ENCODE results near the gene UBE2N.

The UBE2N gene

DNA sequence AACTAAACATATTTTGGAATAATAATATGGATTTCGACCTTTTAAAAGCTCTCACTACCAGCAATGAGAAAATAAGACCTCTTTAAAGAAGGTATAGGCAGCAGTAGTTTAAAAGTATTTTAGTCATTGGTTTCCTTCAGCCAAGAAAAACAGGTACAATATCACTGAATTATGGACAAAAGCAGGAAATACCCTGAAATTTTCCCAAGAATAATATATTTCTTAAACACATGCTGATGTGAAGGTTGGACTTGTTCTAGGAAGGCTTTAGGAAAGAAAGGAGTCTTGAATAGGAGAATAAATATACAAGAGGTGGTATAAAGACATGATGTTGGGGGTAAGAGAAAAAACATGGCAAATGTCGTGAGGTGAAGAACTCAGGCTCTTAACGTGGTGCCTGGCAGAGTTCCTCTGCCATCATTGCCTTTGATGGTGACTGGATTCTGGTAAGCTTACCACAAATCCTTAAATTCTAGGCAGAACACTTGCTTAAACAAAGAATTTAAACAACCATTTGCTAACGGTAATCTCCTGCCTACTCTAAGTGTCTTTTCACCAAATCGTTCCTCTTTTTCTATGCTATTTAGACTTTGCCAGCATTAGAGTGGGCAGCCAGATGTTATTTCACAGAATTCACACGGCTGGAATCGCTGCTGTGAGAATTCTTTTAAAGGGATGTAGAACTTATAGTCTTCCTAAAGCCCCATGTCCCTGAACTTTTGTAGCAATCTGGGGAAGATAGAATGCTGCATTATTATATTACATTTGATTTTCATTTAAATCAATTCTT is 75.9 kb downstream of the UBE2N start:
- TF ChIP-seq, protein P1, sequence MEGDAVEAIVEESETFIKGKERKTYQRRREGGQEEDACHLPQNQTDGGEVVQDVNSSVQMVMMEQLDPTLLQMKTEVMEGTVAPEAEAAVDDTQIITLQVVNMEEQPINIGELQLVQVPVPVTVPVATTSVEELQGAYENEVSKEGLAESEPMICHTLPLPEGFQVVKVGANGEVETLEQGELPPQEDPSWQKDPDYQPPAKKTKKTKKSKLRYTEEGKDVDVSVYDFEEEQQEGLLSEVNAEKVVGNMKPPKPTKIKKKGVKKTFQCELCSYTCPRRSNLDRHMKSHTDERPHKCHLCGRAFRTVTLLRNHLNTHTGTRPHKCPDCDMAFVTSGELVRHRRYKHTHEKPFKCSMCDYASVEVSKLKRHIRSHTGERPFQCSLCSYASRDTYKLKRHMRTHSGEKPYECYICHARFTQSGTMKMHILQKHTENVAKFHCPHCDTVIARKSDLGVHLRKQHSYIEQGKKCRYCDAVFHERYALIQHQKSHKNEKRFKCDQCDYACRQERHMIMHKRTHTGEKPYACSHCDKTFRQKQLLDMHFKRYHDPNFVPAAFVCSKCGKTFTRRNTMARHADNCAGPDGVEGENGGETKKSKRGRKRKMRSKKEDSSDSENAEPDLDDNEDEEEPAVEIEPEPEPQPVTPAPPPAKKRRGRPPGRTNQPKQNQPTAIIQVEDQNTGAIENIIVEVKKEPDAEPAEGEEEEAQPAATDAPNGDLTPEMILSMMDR (IDR thresholded peaks at IDR 0.05) = no peak

DNA sequence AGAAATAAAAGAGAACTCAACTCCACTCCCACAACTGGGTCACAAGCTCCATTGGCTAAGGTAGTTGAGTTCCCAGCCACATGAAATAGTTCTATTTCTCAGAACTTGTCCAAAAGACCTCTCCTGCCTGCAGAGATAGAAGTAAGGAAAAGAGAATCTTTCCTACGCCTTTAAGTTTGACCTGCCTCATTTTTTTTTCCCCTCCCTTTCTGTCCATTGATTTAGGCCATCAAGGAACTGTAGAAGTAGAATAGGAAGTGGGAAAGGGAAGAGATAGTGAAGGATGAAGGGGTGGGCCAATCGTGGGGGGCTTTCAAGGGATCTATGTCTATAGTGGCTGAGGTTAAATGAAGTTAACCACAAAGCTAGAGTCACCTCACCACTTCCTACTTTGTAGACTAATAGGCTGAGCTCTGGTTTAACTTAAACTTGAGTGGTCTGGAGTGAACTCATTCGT is 77.9 kb downstream of the UBE2N start:
- TF ChIP-seq, protein P1 (IDR thresholded peaks at IDR 0.05) = no peak

- TF ChIP-seq, protein P1 (IDR thresholded peaks at IDR 0.05) = no peak
Observed at GRCh38 chr12:93361151-93361919, 80.4 kb downstream of the UBE2N start.

DNA sequence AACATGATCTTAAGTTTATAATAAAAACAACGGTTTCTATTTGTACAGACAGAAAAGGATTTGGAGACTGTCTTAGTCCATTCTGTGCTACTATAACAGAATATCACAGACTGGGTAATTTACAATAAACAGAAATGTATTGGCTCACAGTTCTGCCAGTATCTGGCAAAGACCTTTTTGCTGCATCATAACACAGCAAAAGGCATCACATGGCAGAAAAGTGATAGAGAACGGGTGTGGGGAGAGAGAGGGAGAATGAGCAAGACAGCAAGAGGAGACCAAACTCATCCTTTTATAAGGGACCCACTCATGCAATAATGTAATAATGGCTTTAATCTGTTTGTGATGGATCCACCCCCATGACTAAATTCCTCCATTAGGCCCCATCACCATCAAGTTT is 81.1 kb downstream of the UBE2N start:
- TF ChIP-seq, protein P1 (IDR thresholded peaks at IDR 0.05) = no peak

DNA sequence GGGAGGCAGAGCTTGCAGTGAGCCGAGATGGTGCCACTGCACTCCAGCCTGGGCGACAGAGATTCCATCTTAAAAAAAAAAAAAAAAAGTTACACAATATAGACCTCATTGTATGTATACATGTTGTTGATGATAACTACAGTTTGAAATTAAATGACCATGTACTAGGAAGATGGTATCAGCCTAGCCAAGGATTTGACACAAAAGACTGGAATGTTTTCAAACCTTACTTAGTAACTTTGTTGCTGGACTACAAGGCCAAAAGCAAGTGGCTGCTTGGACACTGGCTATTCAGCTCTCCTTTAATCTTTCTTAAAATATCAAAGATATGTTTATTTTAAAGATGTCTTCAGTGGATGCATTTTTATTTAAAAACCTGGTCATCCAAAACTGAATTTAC is 82.9 kb downstream of the UBE2N start:
- TF ChIP-seq, protein P1 (IDR thresholded peaks at IDR 0.05) = no peak

- TF ChIP-seq, protein P1 (IDR thresholded peaks at IDR 0.05) = no peak
Observed at GRCh38 chr12:93358058-93358457, 83.7 kb downstream of the UBE2N start.

DNA sequence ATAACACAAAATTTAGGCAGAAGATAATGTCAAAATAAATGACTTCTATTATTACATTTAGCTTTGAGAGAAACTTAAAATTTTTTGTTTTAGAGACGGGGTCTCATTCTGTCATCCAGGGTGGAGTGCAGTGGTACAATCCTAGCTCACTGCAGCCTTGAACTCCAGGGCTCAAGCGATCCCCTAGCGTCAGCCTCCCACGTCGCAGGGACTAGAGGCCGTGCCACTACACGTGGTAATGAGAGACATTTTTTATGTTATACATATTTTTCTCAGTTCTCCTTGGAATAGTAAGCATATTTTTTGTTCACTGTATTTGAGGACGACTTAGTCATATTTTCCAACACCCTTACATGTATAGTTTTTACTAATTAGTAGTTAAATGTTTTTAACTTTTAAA is 85.5 kb downstream of the UBE2N start:
- TF ChIP-seq, protein P1 (IDR thresholded peaks at IDR 0.05) = no peak

Data from LNCAP (cell line).